Eye (tissue), 1 donor: ENCODE results near the gene TTYH3.
A peak's percentile ranks its signal among the peaks of the same experiment; 100 is the strongest.
"Not testable (repeated sequence)": the region's sequence is repeated elsewhere in the genome, so short reads cannot be mapped to it uniquely, and the experiment has no call there.

ENCODE experiments used
- DNase-seq: peaks from one replicate; pipeline ENCODE4 v3.0.0-alpha.2; 2015

The TTYH3 gene

DNA sequence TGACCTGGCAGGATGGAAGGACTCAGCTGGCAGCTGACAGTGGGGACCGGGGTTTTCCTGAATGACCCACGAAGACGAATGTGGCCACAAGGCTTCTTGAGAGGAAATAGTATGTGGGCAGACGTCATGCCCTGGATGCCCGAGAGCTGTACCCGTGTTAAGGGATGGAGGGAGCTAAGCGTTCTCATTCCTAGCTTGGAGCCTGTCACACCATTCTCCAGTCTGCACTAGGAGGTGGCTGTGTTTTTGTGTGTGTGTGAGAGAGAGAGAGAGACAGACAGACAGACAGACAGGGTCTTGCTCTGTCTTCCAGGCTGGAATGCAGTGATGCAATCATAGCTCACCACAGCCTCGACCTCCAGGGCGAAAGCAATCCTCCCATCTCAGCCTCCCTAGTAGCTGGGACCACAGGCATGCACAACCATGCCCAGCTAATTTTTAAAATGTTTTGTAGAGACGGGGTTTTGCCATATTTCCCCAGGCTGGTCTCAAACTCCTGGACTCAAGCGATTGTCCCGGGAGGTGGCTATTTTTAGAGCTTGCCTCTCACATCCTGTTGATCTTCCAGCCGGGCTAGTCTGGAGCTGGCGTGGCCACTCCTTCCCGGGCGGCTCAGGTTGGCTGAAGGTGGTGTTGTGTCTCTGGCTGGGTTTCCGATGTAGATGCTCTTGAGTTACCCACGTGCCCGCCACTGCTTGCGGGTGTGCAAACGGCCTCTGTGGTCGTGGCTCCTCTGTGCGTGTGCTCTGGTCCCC is 58.3 kb downstream of the TTYH3 start:
- DNase-seq, result no peak

DNA sequence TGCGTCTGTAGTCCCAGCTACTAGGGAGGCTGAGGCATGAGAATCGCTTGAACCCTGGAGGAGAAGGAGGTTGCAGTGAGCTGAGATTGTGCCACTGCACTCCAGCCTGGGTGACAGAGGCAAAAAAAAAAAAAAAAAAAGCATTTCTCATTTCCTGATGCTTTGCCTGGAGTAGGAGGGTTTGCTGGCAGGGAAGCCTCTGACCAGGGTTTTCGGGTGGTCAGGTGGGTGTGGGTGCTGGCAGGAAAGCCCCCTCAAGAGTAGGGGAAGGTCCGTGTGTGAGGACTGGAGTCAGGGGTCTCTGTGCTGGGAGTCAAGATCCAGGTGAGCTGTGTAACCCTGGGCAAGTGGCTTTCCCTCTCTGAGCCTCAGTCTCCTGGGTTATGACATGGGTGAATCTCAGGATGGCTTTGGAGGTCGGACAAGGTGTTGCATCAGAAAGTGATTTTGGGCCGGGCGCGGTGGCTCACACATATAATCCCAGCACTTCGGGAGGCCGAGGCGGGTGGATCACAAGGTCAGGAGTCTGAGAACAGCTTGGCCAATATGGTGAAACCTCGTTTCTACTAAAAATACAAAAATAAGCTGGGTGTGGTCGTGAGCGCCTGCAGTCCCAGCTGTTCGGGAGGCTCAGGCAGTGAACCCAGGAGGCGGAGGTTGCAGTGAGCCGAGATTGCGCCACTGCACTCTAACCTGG is 59.4 kb downstream of the TTYH3 start:
- no peak for DNase-seq

- DNase-seq, result not testable (repeated sequence)
These were observed 60.2 kb downstream of the TTYH3 start for GRCh38 chr7:2691932-2692439.

GRCh38 chr7:2692543-2692942 is 60.8 kb downstream of the TTYH3 start:
- no peak for DNase-seq

GRCh38 chr7:2693420-2694121 is 61.8 kb downstream of the TTYH3 start:
- not testable (repeated sequence) for DNase-seq

DNA sequence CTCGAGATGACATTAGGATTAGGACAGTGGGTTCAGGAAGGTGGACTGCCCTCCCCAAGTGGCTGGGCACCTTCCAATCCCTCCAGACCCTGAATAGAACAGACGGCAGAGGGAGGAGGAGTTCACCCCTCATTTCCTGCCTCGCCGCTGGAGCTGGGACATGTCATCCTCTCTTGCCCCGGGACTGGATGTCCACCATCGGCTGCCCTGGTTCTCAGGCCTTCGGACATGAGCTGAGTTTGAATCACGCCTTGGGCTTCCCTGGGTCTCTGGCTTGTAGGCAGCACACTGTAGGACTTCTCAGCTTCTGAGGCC is 62.3 kb downstream of the TTYH3 start:
- not testable (repeated sequence) for DNase-seq

DNA sequence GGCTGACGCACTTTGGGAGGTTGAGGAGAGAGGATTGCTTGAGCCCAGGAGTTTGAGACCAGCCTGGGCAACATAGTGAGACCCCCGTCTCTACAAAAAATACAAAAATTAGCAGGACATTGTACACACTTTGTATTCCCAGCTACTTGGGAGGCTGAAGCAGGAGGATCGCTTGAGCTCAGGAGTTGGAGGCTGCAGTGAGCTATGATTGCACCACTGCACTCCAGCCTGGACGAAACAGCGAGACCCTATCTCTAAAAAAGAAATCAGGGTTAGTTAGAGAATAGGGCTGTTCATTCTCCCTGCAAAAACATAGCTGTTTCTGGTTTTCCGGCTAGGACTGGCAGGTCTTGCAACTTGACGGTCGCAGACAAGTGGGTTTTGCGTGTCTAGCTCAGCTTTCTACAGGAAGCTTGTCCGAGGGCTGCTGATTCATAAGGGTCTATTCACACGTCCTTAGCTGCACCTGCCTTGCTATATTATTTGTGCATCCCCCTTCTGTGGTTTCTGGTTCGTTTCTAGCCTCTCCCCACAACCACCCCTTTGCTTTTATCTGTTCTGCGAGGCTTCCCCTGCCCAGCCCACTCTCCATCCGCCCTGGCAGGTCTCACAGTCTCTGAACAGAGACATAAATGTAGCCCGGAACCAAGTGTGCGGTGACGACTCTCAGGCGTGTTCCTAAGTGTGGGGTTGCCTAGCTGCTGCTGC is 66.9 kb downstream of the TTYH3 start:
- no peak for DNase-seq

DNA sequence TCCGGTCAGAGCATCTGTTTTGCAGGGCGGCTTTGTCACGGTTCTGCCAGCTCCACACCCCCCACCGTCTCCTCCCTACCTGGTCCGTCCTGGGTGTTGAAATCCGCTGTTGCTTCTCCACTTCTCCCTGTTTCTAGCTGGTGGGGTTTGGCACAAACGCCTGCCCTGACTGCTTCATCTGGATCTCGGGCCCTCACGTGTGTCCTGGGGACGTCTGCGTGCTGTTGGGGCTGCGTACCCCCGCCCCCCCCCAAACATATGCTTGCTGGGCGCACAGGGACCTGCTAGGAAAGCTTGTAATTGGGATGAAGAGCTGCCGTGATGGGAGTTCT is 67.5 kb downstream of the TTYH3 start:
- DNase-seq, result no peak

DNA sequence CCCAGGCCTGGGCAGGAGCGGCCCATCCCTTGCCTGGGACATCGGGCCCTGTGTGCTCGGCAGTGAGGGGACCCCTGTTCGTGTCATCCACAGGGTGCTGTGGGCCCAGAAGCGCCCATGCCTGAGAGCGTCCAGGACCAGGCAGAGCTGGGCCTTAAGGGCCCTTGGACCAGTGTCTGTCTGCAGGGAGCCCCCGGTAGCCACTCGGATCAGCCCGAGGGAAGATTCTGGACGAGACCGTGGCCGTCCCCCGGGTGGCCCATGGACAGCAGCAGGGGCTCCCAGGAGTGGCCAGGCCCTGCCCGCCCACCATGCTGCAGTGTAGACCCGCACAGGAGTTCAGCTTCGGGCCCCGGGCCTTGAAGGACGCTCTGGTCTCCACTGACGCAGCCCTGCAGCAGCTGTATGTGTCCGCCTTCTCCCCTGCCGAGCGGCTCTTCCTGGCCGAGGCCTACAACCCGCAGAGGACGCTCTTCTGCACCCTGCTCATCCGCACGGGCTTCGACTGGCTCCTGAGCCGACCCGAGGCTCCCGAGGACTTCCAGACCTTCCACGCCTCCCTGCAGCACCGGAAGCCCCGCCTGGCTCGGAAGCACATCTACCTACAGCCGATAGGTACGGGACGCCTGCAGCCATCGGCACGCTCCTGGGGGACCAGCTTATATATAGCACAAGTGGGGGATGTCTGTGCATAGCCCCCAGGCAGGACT is 68.5 kb downstream of the TTYH3 start:
- no peak for DNase-seq

GRCh38 chr7:2701424-2701823 is 69.6 kb downstream of the TTYH3 start:
- no peak for DNase-seq

DNA sequence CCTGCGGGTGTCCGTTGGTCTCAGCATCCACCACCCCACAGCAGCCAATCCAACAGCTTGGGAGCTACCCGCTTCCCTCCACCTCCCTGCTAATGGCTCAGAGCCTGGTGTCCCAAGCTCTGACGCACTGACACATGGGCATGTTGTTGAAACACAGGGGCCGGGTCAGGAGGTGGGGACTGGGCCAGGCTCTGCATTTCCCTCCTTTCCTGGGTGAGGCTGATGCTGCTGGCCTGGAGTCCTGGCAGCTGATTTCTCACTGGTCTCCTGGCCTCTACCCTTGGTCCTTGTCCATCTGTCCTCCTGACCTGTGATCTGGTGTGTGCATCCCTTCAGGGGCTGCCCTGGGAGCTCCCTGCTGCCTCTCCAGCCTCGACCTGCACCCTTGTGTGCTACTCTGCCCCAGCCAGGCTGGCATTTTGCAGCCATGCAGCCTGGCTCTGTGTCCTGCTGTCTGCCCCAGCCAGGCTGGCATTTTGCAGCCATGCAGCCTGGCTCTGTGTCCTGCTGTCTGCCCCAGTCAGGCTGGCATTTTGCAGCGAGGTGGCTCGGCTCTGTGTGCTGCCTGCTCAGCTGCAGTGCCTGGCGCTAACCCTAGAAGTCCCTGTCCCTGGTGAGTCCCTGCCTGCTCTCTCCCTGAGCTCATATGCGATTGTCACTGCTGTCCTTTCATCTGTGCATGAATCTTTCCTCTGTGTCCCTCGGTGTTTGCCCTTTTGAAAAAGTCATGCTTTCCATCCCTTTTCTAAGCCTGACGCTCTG is 70.2 kb downstream of the TTYH3 start:
- DNase-seq, result peak; percentile 12

DNA sequence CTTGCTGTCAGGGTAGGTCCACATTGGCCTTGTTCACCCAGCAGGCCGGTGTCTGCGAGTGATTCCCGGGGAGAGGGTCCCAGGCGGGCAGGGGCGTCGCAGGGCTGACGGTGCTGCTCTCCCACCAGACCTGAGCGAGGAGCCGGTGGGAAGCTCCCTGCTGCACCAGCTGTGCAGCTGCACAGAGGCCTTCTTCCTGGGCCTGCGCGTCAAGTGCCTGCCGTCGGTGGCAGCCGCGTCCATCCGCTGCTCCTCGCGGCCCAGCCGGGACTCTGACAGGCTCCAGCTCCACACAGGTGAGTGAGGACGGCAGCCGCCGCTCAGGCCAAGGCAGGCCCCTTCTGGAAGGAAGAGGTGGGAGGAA is 70.8 kb downstream of the TTYH3 start:
- no peak for DNase-seq

- DNase-seq, result no peak
These were observed 73.7 kb downstream of the TTYH3 start for GRCh38 chr7:2705371-2706096.

DNA sequence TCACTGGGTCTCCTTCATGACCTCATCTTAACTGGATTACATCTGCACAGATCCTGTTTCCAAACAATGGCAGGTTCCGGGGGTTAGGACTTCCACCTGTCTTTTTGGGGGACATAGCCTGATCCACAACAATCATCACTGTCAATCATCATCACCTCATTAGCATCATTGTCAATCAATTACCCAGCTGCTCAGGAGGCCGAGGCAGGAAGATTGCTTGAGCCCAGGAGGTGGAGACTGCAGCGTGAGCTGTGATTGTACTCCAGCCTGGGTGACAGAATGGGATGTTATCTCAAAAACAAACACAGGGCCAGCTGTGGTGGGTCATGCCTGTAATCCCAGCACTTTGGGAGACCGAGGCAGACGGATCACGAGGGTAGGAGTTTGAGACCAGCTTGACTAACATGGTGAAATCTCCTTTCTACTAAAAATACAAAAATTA is 74.9 kb downstream of the TTYH3 start:
- DNase-seq, result peak; percentile 47

- no peak for DNase-seq
These were observed 75.7 kb downstream of the TTYH3 start for GRCh38 chr7:2707481-2707880.

DNA sequence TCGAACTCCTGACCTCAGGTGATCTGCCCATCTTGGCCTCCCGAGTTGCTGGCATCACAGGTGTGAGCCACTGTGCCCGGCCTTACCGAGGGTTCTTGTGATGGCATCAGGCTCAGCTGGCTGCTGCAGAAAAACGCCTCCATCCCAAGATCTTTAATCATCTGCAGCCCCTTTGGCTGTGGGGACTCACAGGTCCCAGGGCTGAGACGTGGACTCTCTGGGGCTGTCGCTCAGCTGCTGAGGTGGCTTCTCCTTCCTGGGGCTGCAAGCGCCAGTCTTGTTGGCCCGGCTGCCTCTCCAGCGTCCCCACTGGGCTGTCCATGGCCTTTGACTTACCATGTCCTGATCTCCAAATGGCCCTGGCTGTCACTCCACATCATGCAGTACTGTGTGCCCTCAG is 76.3 kb downstream of the TTYH3 start:
- DNase-seq, result no peak

DNA sequence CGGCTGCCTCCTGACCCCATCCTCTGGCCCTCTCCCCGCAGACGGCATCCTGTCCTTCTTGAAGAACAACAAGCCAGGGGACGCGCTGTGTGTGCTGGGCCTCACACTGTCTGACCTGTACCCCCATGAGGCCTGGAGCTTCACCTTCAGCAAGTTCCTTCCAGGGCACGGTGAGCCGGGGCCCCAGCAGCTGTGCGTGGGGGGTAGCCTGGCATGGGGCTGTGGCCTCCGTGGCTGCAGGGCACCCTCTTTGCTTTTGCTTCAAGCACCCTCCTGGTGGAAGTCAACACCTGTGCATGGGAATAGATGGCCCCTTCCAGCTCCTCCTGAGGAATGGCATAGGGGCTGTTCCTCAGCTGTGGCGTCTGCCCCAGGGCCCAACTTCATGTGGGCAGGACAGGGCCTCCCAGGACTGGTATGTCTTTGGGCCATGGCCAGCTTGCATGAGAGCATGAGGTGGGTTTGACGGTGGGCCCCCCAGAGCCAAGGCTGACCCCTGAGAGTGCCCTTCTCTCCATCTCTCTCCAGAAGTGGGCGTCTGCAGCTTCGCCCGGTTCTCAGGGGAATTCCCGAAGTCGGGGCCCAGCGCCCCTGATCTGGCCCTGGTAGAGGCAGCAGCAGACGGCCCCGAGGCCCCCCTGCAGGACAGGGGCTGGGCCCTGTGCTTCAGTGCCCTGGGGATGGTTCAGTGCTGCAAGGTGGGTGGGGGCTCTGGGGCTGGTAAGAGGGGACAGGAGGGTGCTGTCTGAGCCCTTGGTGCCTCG is 76.9 kb downstream of the TTYH3 start:
- no peak for DNase-seq

DNA sequence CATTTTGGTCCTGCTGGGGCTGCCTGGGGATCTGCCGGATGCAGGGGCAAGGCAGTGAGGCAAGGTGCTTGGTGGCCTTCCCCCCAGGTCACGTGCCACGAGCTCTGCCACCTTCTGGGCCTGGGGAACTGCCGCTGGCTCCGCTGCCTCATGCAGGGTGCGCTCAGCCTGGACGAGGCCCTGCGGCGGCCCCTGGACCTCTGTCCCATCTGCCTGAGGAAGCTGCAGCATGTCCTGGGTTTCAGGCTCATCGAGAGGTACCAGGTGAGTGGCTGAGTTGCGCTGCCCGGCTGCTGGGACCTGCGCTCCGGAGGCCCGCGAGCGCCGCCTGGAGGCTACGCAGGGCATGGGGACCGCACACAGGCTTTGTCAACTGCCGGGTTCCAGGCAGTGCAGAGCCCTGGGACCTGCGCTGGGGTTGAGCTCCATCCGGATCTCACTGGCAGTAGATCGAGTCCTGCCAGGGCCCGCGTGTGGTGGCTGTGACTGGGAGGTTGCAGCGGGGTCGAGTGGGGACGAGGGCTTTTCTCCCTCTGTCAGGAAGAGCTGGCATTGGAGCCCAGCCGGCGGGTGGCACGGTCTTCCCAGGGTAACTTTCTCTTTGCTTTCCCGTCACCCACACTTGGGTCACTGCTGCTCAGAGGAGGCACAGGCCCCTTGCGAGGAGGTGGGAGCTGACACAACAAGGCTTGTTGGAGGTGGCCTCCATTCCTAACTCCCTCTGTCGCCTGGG is 77.9 kb downstream of the TTYH3 start:
- peak; percentile 83 for DNase-seq

GRCh38 chr7:2710286-2710655 is 78.5 kb downstream of the TTYH3 start:
- DNase-seq, result no peak
